Measurements from ENCODE around the gene DBF4. TPM values are rescaled to one million over a fixed set of nuclear protein-coding genes. Genes with fewer than 3 reads are reported as not detected.
"Not testable (repeated sequence)": the region's sequence is repeated elsewhere in the genome, so short reads cannot be mapped to it uniquely, and the experiment has no call there.

DBF4 gene
- polyA plus RNA-seq, 1 experiment: 3.8 TPM

DNA sequence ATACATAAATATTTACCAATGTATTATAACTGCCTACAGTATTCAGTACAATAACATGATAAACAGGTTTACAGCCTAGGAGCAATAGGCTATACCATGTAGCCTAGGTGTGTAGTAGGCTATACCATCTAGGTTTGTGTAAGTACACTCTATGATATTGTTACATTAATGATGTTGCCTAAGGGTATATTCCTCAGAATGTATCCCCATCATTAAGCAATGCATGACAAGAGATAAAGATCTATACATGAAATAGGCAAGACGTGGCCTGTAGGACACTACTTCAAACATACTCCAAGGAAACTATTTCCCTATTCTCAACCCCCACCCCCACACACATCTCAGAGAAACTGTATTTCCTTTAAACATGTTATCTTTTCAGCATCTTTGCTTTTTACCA lies 42.4 kb downstream of the DBF4 start:
- ChIA-PET POLR2A (no interaction called here), CTCF (no interaction called here)
- Histone ChIP-seq H3K27me3 (ENCODE audit: control insufficient read depth, insufficient read depth, low read length) (no peaks in the 10 kb centered on the region), H3K4me3 (ENCODE audit: low read depth, low read length) (no peak overlapping the region), H3K36me3 (ENCODE audit: control insufficient read depth, insufficient read depth, low read length) (no peaks in the 10 kb centered on the region)
- DNase-seq (ENCODE audit: low read depth): no peak
- TF ChIP-seq, protein P1, sequence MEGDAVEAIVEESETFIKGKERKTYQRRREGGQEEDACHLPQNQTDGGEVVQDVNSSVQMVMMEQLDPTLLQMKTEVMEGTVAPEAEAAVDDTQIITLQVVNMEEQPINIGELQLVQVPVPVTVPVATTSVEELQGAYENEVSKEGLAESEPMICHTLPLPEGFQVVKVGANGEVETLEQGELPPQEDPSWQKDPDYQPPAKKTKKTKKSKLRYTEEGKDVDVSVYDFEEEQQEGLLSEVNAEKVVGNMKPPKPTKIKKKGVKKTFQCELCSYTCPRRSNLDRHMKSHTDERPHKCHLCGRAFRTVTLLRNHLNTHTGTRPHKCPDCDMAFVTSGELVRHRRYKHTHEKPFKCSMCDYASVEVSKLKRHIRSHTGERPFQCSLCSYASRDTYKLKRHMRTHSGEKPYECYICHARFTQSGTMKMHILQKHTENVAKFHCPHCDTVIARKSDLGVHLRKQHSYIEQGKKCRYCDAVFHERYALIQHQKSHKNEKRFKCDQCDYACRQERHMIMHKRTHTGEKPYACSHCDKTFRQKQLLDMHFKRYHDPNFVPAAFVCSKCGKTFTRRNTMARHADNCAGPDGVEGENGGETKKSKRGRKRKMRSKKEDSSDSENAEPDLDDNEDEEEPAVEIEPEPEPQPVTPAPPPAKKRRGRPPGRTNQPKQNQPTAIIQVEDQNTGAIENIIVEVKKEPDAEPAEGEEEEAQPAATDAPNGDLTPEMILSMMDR (IDR thresholded peaks at IDR 0.05; ENCODE audit: insufficient read depth, low read depth, low read length): no peak

DNA sequence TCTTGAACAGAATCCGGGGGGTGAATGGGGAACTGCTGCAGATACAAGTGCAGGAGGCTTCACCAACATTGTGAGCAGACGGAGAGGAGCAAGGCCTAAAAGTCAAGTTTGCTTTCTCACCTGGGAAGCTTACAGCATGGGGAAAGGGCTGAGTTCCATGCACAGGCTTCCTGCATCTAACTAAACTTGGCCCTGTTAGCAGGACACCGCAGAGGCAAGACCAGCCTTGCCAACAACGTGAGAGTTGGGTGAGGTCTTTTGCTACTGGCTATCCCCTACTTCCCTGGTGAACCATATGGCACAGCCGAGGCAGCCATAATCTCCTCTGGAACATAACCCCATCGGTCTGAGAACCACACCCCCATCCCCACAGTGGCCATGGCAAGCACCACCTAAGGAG lies 43.6 kb downstream of the DBF4 start:
- ChIA-PET CTCF (no interaction called here), POLR2A (no interaction called here)
- Histone ChIP-seq H3K36me3 (ENCODE audit: control insufficient read depth, insufficient read depth, low read length) (no peaks in the 10 kb centered on the region), H3K27me3 (ENCODE audit: control insufficient read depth, insufficient read depth, low read length) (no peaks in the 10 kb centered on the region), H3K4me3 (ENCODE audit: low read depth, low read length) (no peak overlapping the region)
- TF ChIP-seq, protein P1 (IDR thresholded peaks at IDR 0.05; ENCODE audit: insufficient read depth, low read depth, low read length): no peak
- no peak for DNase-seq (ENCODE audit: low read depth)

DNA sequence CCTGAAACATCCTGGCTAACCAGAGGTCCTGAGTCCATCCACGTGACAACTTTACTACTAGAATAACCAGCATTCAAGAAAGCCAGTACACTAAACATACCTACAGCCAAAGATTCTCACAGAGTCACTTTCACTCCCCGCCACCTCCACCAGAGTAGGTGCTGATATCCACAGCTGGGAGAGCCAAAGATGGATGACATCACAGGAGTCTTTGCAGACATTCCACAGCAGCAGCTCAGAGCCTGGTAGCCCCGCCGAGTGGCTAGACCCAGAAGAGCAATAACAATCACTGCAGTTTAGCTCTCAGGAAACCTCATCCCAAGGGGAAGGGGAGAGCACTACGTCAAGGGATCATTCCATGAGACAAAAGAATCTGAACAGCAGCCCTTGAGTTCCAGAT lies 44.3 kb downstream of the DBF4 start:
- H3K4me3 ChIP-seq (ENCODE audit: low read depth, low read length): no peak overlapping the region
- ChIA-PET POLR2A (no interaction called here), CTCF (no interaction called here)
- no peaks in the 10 kb centered on the region for H3K27me3 ChIP-seq (ENCODE audit: control insufficient read depth, insufficient read depth, low read length)
- H3K36me3 ChIP-seq (ENCODE audit: control insufficient read depth, insufficient read depth, low read length): no peaks in the 10 kb centered on the region
- TF ChIP-seq, protein P1 (IDR thresholded peaks at IDR 0.05; ENCODE audit: insufficient read depth, low read depth, low read length): no peak
- no peak for DNase-seq (ENCODE audit: low read depth)

DNA sequence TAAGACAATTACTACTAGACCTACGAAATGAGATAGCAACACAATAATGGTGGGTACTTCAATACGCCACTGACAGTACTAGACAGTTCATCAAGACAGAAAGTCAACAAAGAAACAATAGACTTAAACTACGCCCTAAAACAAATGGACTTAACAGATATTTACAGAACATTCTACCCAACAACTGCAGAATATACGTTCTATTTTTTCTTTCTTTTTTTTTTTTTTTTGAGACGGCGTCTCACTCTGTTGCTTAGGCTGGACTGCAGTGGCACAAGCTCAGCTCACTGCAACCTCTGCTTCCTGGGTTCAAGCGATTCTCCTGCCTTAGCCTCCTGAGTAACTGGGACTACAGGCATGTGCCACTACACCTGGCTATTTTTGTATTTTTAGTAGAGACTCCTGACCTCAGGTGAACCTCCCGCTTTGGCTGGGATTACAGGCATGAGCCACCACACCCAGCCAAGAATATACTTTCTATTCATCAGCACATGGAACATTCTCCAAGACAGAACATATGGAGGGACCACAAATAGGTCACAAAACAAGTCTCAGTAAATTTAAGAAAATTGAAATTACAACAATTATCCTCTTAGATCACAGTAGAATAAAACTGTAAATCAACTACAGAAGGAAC lies 46.6 kb downstream of the DBF4 start:
- CTCF ChIA-PET; H3K4me3 ChIP-seq (ENCODE audit: low read depth, low read length); H3K36me3 ChIP-seq (ENCODE audit: control insufficient read depth, insufficient read depth, low read length); POLR2A ChIA-PET; DNase-seq (ENCODE audit: low read depth); H3K27me3 ChIP-seq (ENCODE audit: control insufficient read depth, insufficient read depth, low read length): not testable (repeated sequence)

DNA sequence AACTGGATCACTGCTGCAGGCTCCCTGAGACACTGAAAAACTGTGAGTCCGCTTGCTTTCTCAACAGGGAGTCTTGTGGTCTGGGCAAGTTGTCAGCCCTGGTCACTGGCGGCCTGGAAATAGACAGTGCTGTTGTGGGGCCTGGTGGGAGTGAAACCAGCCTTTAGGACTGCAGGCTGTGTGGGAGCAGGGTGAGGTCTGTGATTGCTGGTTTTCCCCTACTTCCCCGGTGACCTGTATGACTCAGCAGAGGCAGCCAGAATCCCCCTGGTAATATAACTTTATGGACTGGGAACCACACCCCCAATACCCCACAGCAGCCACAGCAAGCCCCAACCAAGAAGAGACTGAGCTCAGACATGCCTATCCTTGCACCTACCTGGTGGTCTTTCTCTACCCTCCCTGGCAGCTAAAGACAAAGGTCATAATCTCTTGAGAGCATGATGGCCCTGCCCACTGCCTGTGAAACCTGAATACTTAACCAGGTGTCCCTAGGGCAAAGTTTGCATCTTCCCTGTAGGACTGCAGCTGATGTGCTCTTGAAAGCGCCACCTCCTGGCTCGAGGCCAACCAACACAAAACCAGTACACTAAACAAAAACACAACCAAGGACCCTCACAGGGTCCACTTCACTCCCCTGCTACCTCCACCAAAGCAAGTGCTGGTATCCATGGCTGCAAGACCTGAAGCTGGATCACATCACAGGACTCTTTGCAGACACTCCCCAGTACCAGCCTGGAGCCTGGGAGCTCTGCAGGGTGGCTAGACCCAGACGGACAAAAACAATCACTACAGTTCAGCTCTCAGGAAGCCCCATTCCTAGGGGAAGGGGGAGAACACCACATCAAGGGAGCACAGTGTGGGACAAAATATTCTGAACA lies 50.5 kb downstream of the DBF4 start:
- CTCF ChIA-PET: no interaction called here
- H3K36me3 ChIP-seq (ENCODE audit: control insufficient read depth, insufficient read depth, low read length): no peaks in the 10 kb centered on the region
- no peak for DNase-seq (ENCODE audit: low read depth)
- POLR2A ChIA-PET: no interaction called here
- H3K4me3 ChIP-seq (ENCODE audit: low read depth, low read length): no peak overlapping the region
- H3K27me3 ChIP-seq (ENCODE audit: control insufficient read depth, insufficient read depth, low read length): no peaks in the 10 kb centered on the region
- TF ChIP-seq, protein P1 (IDR thresholded peaks at IDR 0.05; ENCODE audit: insufficient read depth, low read depth, low read length): no peak
